PFSK-1 (cell line): Measurements from ENCODE around the gene PIEZO2.

Source experiments
- FOXP2 ChIP-seq: optimal IDR thresholded peaks from 2 replicates; pipeline ENCODE3; 2011; ENCODE audit warnings: borderline replicate concordance, control low read depth, inconsistent platforms; ENCODE audit not compliant: insufficient read depth; ENCODE audit errors: extremely low read length, extremely low read depth
- POLR2AphosphoS5 ChIP-seq: IDR thresholded peaks from 2 replicates; pipeline ENCODE4 v1.6.1; 2012; ENCODE audit warnings: low read depth, mild to moderate bottlenecking, control low read depth, low read length, moderate library complexity
- SIN3A ChIP-seq: IDR thresholded peaks from 2 replicates; pipeline ENCODE4 v1.6.1; 2012; ENCODE audit warnings: mild to moderate bottlenecking, low read length, moderate library complexity, borderline replicate concordance; ENCODE audit not compliant: insufficient read depth
- TAF1 ChIP-seq: IDR thresholded peaks from 2 replicates; pipeline ENCODE4 v1.6.1; 2012; ENCODE audit warnings: low read length, control low read depth, borderline replicate concordance; ENCODE audit not compliant: insufficient read depth
- TF ChIP-seq, protein P1 (sequence below), 2 experiments: IDR thresholded peaks; 2 replicates each; pipeline versions ENCODE4 v1.6.1 to v1.8.0; 2011 to 2012; ENCODE audit warnings: low read depth in 2 of 2, low read length in 2 of 2, control low read depth in 1 of 2, inconsistent platforms in 1 of 2, mild to moderate bottlenecking in 1 of 2, moderate library complexity in 1 of 2; ENCODE audit not compliant: insufficient read depth in 1 of 2

DNA sequence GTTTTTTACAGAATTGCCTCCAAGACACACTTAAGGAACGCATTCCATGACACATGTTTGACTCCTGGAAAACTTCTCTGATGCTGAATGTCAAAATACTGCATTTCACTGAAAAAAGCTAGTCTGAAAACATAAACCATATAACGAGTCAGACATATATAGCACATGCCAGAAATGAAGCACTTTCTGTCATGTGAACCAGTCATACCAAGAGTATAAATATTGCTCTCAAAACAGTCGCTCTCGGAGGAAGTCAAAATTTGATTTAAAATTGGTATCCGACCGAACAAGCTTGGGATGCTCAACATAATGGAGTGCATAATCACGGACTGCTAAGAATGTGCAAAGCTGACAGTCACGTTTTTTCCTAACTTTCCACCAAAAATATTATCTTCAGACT is 115.9 kb downstream of the PIEZO2 start:
- TF ChIP-seq, protein P1, sequence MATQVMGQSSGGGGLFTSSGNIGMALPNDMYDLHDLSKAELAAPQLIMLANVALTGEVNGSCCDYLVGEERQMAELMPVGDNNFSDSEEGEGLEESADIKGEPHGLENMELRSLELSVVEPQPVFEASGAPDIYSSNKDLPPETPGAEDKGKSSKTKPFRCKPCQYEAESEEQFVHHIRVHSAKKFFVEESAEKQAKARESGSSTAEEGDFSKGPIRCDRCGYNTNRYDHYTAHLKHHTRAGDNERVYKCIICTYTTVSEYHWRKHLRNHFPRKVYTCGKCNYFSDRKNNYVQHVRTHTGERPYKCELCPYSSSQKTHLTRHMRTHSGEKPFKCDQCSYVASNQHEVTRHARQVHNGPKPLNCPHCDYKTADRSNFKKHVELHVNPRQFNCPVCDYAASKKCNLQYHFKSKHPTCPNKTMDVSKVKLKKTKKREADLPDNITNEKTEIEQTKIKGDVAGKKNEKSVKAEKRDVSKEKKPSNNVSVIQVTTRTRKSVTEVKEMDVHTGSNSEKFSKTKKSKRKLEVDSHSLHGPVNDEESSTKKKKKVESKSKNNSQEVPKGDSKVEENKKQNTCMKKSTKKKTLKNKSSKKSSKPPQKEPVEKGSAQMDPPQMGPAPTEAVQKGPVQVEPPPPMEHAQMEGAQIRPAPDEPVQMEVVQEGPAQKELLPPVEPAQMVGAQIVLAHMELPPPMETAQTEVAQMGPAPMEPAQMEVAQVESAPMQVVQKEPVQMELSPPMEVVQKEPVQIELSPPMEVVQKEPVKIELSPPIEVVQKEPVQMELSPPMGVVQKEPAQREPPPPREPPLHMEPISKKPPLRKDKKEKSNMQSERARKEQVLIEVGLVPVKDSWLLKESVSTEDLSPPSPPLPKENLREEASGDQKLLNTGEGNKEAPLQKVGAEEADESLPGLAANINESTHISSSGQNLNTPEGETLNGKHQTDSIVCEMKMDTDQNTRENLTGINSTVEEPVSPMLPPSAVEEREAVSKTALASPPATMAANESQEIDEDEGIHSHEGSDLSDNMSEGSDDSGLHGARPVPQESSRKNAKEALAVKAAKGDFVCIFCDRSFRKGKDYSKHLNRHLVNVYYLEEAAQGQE (IDR thresholded peaks at IDR 0.05; ENCODE audit: insufficient read depth in 1 of 2, low read depth in 2 of 2, low read length in 2 of 2) = no peak
- no peak for TF ChIP-seq POLR2AphosphoS5
- TF ChIP-seq SIN3A = no peak
- TF ChIP-seq TAF1 = no peak
- TF ChIP-seq FOXP2 = no peak
